ENCODE data around the gene NCOA7.

Gene NCOA7

GRCh38 chr6:125821825-125822281, 31.1 kb downstream of the NCOA7 start:
- DNase-seq (ENCODE audit: insufficient read length, low spot score) = no peak
- no peak for TF ChIP-seq POLR2A (IDR thresholded peaks at IDR 0.05; ENCODE audit: low read depth, low read length)
- no peak for FAIRE-seq

GRCh38 chr6:125823180-125823579, 32.4 kb downstream of the NCOA7 start:
- no peak for DNase-seq (ENCODE audit: insufficient read length, low spot score)
- FAIRE-seq = no peak
- TF ChIP-seq POLR2A (IDR thresholded peaks at IDR 0.05; ENCODE audit: low read depth, low read length) = no peak

GRCh38 chr6:125824946-125825771, 34.4 kb downstream of the NCOA7 start:
- no peak for FAIRE-seq
- no peak for TF ChIP-seq POLR2A (IDR thresholded peaks at IDR 0.05; ENCODE audit: low read depth, low read length)
- DNase-seq (ENCODE audit: insufficient read length, low spot score) = no peak

GRCh38 chr6:125826695-125827463, 36.1 kb downstream of the NCOA7 start:
- no peak for FAIRE-seq

GRCh38 chr6:125827788-125828320, 37.1 kb downstream of the NCOA7 start:
- no peak for TF ChIP-seq POLR2A (IDR thresholded peaks at IDR 0.05; ENCODE audit: low read depth, low read length)
- no peak for DNase-seq (ENCODE audit: insufficient read length, low spot score)
- FAIRE-seq = no peak

More at GRCh38 chr6:125826695-125827463, 36.1 kb downstream of the NCOA7 start:
- no peak for TF ChIP-seq POLR2A (IDR thresholded peaks at IDR 0.05; ENCODE audit: low read depth, low read length)
- DNase-seq (ENCODE audit: insufficient read length, low spot score) = no peak

- no peak for FAIRE-seq
These were observed 37.8 kb downstream of the NCOA7 start for GRCh38 chr6:125828476-125829039.

GRCh38 chr6:125829433-125829832, 38.7 kb downstream of the NCOA7 start:
- FAIRE-seq = no peak
- no peak for TF ChIP-seq POLR2A (IDR thresholded peaks at IDR 0.05; ENCODE audit: low read depth, low read length)
- no peak for DNase-seq (ENCODE audit: insufficient read length, low spot score)

More at GRCh38 chr6:125828476-125829039, 37.8 kb downstream of the NCOA7 start:
- no peak for TF ChIP-seq POLR2A (IDR thresholded peaks at IDR 0.05; ENCODE audit: low read depth, low read length)
- no peak for DNase-seq (ENCODE audit: insufficient read length, low spot score)

- TF ChIP-seq POLR2A (IDR thresholded peaks at IDR 0.05; ENCODE audit: low read depth, low read length) = no peak
- no peak for FAIRE-seq
- DNase-seq (ENCODE audit: insufficient read length, low spot score) = no peak
These were observed 40.9 kb downstream of the NCOA7 start for GRCh38 chr6:125831659-125832058.

- FAIRE-seq (no peak), DNase-seq (ENCODE audit: insufficient read length, low spot score) (no peak)
- TF ChIP-seq POLR2A (IDR thresholded peaks at IDR 0.05; ENCODE audit: low read depth, low read length) = no peak
These were observed 41.8 kb downstream of the NCOA7 start for GRCh38 chr6:125832391-125833117.

- TF ChIP-seq POLR2A (IDR thresholded peaks at IDR 0.05; ENCODE audit: low read depth, low read length) = no peak
- DNase-seq (ENCODE audit: insufficient read length, low spot score) (no peak), FAIRE-seq (no peak)
These were observed 43.6 kb downstream of the NCOA7 start for GRCh38 chr6:125834348-125834747.

GRCh38 chr6:125835221-125835744, 44.5 kb downstream of the NCOA7 start:
- DNase-seq (ENCODE audit: insufficient read length, low spot score) = no peak
- no peak for TF ChIP-seq POLR2A (IDR thresholded peaks at IDR 0.05; ENCODE audit: low read depth, low read length)
- FAIRE-seq = no peak

GRCh38 chr6:125836466-125836865, 45.7 kb downstream of the NCOA7 start:
- FAIRE-seq = no peak

GRCh38 chr6:125839471-125839870, 48.7 kb downstream of the NCOA7 start:
- DNase-seq (ENCODE audit: insufficient read length, low spot score) = no peak

More at GRCh38 chr6:125836466-125836865, 45.7 kb downstream of the NCOA7 start:
- DNase-seq (ENCODE audit: insufficient read length, low spot score) = no peak
- TF ChIP-seq POLR2A (IDR thresholded peaks at IDR 0.05; ENCODE audit: low read depth, low read length) = no peak

More at GRCh38 chr6:125839471-125839870, 48.7 kb downstream of the NCOA7 start:
- TF ChIP-seq POLR2A (IDR thresholded peaks at IDR 0.05; ENCODE audit: low read depth, low read length) = no peak
- no peak for FAIRE-seq
